Measurements from ENCODE around the gene SSTR3. TPM values are rescaled to one million over a fixed set of nuclear protein-coding genes. Genes with fewer than 3 reads are reported as not detected.
"Not testable (repeated sequence)": the region's sequence is repeated elsewhere in the genome, so short reads cannot be mapped to it uniquely, and the experiment has no call there.

The SSTR3 gene
- total RNA-seq, 1 donor from 2014 or later: 0.75 TPM

DNA sequence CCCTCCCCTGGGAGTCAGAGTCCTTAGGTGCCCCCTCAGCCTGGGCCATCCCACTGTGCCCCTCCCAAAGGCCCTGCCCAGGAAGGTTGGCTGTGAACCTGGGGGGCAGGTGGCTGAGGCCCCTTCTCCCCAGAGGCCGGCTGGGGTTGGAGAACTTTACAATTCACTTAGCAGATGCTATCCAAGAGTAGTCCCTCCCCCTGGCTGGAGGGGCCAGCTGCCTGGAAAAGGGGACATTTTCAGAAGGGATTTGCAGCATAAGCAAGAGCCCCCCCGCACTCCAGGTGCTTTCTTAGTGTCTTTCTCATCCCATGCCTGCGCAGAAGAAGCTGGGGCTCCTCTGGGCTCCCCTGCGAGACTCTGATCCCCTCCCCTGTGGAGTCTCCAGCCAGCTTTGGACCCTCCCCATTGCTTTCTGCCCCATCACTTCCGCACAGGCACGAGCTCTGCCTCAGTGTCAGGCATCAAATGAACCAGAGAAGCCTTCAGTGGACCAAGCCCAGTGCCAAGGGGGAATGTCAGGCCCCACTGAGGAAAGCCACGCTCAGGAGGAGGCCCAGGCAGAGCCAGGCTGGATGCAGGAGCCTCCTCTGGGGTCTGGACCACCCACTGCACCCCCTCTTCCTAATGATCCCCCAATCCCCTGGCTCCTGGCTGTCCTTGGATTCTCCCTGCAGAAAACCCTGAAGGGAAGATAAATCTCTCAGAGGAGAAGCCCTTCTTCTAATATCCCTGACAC, 3.7 kb downstream of the SSTR3 start:
- Mint-ChIP-seq H3K4me1 (ENCODE audit: low read depth) (peaks cover 3% of the 10 kb centered on the region), H3K9me3 (no peaks in the 10 kb centered on the region), H3K27ac (no peak overlapping the region), H3K27me3 (ENCODE audit: low read depth) (no peaks in the 10 kb centered on the region), H3K4me3 (ENCODE audit: low read depth) (no peak overlapping the region), H3K36me3 (ENCODE audit: low read depth) (no peaks in the 10 kb centered on the region)
- intact Hi-C loops (cut with micrococcal nuclease): no loop called here
- DNase-seq (ENCODE audit: low spot score): no peak

DNA sequence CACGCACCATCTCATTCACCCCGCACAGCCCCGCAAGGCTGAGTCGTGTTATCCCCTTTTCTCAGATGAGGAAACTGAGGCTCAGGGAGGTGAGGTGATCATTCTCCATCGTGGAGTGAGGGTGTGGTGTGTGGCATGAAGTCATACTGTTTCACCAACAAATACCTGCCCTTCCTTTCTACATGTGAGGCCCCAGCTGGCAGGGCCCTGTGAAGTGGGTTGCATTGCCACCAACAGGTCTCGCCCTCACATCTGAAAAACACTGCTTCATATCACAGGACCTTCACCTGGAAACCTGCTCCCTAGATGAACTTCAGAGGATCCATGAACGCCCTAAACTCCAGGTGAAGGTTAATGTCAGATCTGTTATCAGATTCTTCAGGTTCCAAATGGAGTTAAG, 4.3 kb downstream of the SSTR3 start:
- Mint-ChIP-seq H3K27ac (no peak overlapping the region), H3K4me3 (ENCODE audit: low read depth) (no peak overlapping the region), H3K9me3 (no peaks in the 10 kb centered on the region), H3K27me3 (ENCODE audit: low read depth) (no peaks in the 10 kb centered on the region), H3K36me3 (ENCODE audit: low read depth) (no peaks in the 10 kb centered on the region), H3K4me1 (ENCODE audit: low read depth) (peaks cover 3% of the 10 kb centered on the region)
- no peak for DNase-seq (ENCODE audit: low spot score)
- intact Hi-C loops (cut with micrococcal nuclease): no loop called here

DNA sequence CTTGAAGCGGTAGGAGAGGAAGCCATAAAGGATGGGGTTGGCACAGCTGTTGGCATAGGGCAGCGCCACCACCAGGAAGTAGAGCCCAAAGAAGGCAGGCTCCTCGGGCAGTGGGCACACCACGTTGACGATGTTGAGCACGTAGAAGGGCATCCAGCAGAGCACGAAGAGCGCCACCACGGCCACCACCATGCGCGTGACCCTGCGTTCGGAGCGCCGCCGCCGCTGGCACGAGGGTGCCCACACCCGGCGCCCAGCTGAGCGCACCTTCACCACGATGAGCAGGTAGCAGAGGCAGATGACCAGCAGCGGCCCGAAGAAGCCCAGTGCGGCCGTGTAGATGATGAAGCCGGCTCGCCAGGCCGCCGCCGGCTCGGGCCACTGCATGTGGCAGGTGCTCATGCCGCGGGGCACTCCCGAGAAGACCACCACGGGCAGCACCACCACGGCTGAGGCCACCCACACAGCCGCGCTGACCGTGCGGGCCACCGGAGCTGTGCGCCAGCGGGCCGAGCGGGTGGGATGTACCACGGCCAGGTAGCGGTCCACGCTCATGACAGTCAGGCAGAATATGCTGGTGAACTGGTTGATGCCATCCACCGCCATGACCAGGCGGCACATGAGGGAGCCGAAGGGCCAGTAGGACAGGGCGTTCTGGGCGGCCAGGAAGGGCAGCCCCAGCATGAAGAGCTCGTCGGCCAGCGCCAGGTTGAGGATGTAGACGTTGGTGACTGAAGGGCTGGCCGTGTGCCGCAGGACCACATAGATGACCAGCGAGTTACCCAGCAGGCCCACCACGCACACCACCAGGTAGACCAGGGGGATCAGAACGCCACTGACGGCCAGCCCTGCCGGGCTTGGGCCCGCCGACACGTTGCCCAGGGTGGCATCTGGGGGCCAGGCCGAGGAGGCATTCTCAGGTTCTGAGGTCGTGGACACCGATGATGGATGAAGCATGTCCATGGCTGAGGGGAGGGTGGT, 5.1 kb downstream of the SSTR3 start:
- intact Hi-C loops (cut with micrococcal nuclease): no loop called here
- DNase-seq (ENCODE audit: low spot score): no peak

DNA sequence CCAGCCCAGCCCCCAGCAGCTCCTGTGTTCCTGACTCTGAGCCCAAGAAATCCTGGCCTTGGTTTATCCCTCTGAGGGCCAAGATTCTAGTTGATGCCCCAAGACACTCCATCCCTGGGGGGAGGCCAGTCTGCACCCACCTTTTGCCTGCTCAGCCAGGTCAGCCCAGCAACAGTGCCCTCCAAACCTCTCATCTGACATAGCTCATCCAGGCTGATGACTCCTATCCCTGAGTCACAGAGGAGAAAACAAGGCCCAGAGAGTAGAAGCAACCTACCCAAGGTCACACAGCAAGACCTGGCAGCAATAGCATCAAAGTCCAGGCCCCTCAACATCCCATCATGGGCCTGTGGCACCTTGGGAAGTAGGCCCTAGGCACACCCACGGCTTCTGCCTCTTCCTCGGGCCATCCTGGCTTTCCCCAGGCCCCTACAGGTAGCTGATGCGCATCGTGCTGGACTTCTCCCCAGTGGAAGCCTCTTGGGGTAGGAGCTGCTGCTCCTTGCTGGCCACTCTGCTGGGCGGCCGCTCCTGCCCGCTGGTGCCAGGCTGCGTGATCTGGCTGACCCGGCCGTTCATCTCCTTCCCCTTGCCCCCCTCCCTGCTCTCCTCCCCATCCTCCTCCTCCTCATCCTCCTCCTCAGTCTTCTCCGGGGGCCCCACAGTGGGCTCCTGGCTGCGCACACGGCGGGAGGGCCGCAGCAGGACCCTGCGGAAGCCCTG, 6.0 kb downstream of the SSTR3 start:
- Mint-ChIP-seq H3K27ac (no peak overlapping the region), H3K9me3 (no peaks in the 10 kb centered on the region), H3K27me3 (ENCODE audit: low read depth) (no peaks in the 10 kb centered on the region), H3K4me1 (ENCODE audit: low read depth) (no peaks in the 10 kb centered on the region), H3K36me3 (ENCODE audit: low read depth) (no peaks in the 10 kb centered on the region), H3K4me3 (ENCODE audit: low read depth) (no peak overlapping the region)
- no peak for DNase-seq (ENCODE audit: low spot score)
- intact Hi-C loops (cut with micrococcal nuclease): no loop called here

More for the DNA sequence above, 5.1 kb downstream of the SSTR3 start:
- no peaks in the 10 kb centered on the region for H3K9me3 Mint-ChIP-seq
- no peaks in the 10 kb centered on the region for H3K27me3 Mint-ChIP-seq (ENCODE audit: low read depth)
- H3K36me3 Mint-ChIP-seq (ENCODE audit: low read depth): no peaks in the 10 kb centered on the region
- no peak overlapping the region for H3K27ac Mint-ChIP-seq
- peaks cover 1% of the 10 kb centered on the region for H3K4me1 Mint-ChIP-seq (ENCODE audit: low read depth)
- no peak overlapping the region for H3K4me3 Mint-ChIP-seq (ENCODE audit: low read depth)

DNA sequence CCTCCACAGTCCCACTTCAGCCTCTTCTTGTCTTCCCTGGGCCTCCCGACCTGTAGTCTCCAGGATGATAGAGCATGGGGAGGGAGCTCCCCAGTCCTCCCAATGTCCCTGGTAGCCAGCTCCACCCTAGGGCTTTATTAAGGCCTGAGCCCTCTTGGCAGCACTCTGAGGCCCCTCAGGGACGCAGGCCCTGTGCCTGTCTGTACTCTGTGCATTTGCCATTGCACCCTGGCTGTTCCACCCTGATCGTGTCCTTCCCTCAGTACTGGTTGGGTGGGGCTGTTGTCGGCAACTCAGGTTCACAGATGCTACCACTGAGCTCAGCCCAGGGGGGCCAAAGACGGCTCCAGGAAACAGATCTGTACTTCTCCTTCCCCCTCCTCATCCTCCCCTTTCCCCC, 7.2 kb downstream of the SSTR3 start:
- Mint-ChIP-seq H3K36me3 (ENCODE audit: low read depth) (no peaks in the 10 kb centered on the region), H3K27ac (no peak overlapping the region), H3K4me1 (ENCODE audit: low read depth) (peaks cover 2% of the 10 kb centered on the region), H3K4me3 (ENCODE audit: low read depth) (no peak overlapping the region), H3K9me3 (no peaks in the 10 kb centered on the region), H3K27me3 (ENCODE audit: low read depth) (no peaks in the 10 kb centered on the region)
- no peak for DNase-seq (ENCODE audit: low spot score)
- intact Hi-C loops (cut with micrococcal nuclease): no loop called here

DNA sequence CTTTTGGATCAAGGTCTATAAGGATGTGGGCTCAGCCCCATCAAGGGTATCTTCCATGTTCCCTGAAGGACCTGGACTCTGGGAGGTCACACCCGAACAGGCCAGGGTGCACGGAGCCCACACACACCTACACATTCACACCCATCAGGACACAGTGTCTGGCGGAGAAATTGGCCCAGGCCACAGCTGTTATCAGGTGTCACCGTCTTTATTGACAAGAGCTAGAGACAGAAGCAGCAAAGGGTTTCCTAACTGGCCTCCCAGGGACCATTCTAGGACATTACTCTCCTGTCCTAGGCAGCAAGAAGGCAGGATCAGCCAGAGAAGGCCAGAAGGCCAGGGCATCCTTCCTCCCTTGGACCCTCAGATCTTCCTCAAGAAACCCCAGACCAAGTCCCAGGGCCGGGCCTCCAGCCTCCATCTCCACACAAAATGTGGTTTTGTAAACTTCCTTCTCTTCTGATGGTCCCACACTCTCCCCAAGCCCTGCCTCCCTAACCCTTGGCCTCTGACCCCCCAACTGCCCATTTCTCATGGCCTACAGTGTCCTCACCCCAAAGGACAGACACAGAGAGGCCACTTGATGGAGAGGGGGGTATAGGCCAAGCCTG, 8.1 kb downstream of the SSTR3 start:
- Mint-ChIP-seq H3K4me1 (ENCODE audit: low read depth) (peaks cover 5% of the 10 kb centered on the region), H3K4me3 (ENCODE audit: low read depth) (no peak overlapping the region), H3K27ac (no peak overlapping the region), H3K9me3 (no peaks in the 10 kb centered on the region), H3K36me3 (ENCODE audit: low read depth) (no peaks in the 10 kb centered on the region), H3K27me3 (ENCODE audit: low read depth) (no peaks in the 10 kb centered on the region)
- no peak for DNase-seq (ENCODE audit: low spot score)
- intact Hi-C loops (cut with micrococcal nuclease): no loop called here

DNA sequence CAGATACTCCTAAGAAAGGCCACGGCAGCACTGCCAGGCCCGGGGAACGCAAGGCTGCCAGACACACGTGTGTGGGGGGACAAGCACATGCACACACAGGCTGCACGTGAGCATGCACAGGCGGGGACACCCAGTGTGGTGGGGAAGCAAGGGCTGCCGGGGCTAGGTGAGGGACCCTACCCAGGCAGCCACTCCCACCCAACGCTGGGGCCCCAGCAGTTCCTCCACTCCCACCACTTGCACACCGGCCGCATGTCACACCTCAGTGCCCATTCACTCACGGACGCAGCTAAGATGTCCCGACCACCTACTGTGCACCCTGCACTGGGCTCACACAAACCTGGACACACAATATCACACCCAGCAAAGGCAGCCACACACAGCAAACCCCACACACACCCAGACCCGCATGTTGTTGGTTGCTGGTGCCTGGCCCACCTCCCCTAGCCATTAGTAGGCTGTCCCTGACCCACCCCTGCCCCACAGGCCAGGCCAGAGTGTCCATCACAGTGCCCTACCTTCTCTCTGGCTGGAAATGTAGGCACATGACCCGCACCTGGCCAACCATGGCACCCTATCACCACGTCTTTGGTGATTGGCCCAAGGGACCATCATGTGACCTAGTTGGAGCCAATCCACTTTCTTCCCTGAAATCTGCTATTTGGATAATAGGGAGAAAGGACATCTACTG, 8.8 kb downstream of the SSTR3 start:
- no peaks in the 10 kb centered on the region for H3K27me3 Mint-ChIP-seq (ENCODE audit: low read depth)
- intact Hi-C loops (cut with micrococcal nuclease): loop anchor here (1.0 kb wide), 1 partner anchor 14 kb away; no protein-coding TSS in a partner anchor
- no peak overlapping the region for H3K27ac Mint-ChIP-seq
- H3K36me3 Mint-ChIP-seq (ENCODE audit: low read depth): no peaks in the 10 kb centered on the region
- H3K4me1 Mint-ChIP-seq (ENCODE audit: low read depth): peaks cover 8% of the 10 kb centered on the region
- H3K4me3 Mint-ChIP-seq (ENCODE audit: low read depth): no peak overlapping the region
- no peaks in the 10 kb centered on the region for H3K9me3 Mint-ChIP-seq
- no peak for DNase-seq (ENCODE audit: low spot score)

DNA sequence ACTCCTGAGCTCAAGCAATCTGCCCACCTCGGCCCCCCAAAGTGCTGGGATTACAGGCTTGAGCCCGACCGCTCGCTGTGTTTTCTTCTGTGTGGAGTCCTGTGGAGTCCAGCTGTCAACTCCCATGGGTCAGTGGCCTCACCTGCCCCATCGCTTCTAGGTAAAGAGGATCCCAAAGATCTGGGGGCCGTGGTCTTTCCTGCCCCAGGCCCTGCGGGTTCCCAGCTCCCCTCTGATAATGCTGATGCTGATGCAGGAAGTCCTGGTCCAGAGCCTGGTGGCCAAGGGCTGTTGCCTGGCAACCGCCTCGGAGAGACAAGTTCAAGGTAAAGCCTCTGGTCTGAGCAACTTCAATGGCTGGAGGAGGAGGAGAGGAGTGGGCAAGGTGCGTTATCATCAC, 9.6 kb downstream of the SSTR3 start:
- Mint-ChIP-seq H3K4me3 (ENCODE audit: low read depth) (no peak overlapping the region), H3K4me1 (ENCODE audit: low read depth) (peaks cover 14% of the 10 kb centered on the region), H3K27ac (no peak overlapping the region), H3K27me3 (ENCODE audit: low read depth) (no peaks in the 10 kb centered on the region), H3K9me3 (no peaks in the 10 kb centered on the region), H3K36me3 (ENCODE audit: low read depth) (no peaks in the 10 kb centered on the region)
- DNase-seq (ENCODE audit: low spot score): no peak
- intact Hi-C loops (cut with micrococcal nuclease): loop anchor here (1.0 kb wide), 1 partner anchor 15 kb away; no protein-coding TSS in a partner anchor

DNA sequence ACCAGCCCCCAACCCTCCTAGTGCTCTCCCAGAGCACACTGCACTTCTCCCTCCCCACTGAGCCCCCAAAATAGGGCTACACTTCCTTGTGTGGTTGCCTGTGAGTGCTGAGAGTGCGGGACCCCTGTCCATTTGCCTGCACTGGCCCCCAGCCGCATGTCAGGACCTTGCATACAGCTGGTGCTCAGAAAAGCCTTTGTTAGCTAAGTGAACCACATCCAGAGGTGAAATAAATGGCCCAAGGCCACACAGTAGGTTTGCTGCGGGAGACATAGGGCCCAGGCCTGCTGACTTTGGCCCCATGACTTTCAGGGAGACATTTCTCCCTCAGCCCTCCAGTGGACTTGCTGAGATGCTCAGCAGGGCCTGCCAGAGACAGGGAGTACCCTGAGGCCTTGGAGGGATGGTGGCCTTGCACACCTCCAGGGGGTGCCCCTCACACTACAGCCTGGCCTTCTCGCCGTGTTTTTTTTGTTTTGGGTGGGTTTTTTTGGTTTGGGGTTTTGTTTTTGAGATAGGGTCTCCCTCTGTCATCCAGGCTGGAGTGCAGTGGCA, 10.2 kb downstream of the SSTR3 start:
- Mint-ChIP-seq H3K4me1 (ENCODE audit: low read depth) (peaks cover 19% of the 10 kb centered on the region), H3K9me3 (no peaks in the 10 kb centered on the region), H3K4me3 (ENCODE audit: low read depth) (no peak overlapping the region), H3K27ac (no peak overlapping the region), H3K27me3 (ENCODE audit: low read depth) (no peaks in the 10 kb centered on the region), H3K36me3 (ENCODE audit: low read depth) (no peaks in the 10 kb centered on the region)
- intact Hi-C loops (cut with micrococcal nuclease): no loop called here
- DNase-seq (ENCODE audit: low spot score): no peak

DNA sequence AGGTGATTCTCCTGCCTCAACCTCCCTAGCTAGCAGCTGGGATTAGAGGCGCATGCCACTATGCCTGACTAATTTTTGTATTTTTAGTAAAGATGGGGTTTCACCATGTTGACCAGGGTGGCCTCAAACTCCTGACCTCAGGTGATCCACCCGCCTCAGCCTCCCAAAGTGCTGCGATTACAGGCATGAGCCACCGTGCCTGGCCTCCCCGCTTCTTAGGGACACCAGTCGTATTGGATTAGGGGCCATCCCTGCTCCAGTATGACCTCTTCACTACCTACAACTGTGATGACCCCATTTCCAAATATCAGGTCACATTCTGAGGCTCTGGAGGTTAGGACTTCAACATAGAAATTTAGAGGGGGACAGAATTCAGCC, 10.8 kb downstream of the SSTR3 start:
- intact Hi-C loops (cut with micrococcal nuclease); H3K27me3 Mint-ChIP-seq (ENCODE audit: low read depth); H3K36me3 Mint-ChIP-seq (ENCODE audit: low read depth); DNase-seq (ENCODE audit: low spot score); H3K9me3 Mint-ChIP-seq; H3K27ac Mint-ChIP-seq; H3K4me3 Mint-ChIP-seq (ENCODE audit: low read depth): not testable (repeated sequence)
- H3K4me1 Mint-ChIP-seq (ENCODE audit: low read depth): peaks cover 19% of the 10 kb centered on the region

DNA sequence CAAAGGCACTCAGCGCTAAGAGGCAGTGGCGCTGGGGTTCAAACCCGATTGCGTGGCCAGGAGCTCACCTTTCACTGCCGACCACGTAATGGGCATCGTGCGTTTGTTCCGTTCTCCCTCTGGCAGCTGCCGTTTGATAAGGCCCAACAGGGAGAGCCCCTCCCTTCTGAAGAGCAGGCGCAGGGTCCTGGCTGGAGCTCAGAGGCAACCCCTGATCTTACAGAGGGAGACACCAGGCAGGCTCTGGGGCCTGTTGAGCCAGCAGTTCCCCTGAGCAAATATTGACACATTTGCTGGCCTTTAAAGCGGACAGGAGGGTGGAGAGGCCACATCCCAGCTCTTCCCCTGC, 12.5 kb downstream of the SSTR3 start:
- Mint-ChIP-seq H3K4me3 (ENCODE audit: low read depth) (peak overlapping the region; percentile 86), H3K9me3 (no peaks in the 10 kb centered on the region), H3K27ac (peak overlapping the region; percentile 94), H3K4me1 (ENCODE audit: low read depth) (peaks cover 31% of the 10 kb centered on the region), H3K36me3 (ENCODE audit: low read depth) (no peaks in the 10 kb centered on the region), H3K27me3 (ENCODE audit: low read depth) (no peaks in the 10 kb centered on the region)
- intact Hi-C loops (cut with micrococcal nuclease): loop anchor here (1.0 to 5.0 kb wide), 8 partner anchors 19 to 422 kb away; partner anchors contain the start of genes IFT27 and KCTD17
- DNase-seq (ENCODE audit: low spot score): no peak

Data from activated T-helper 2 cell treated with anti-CD3 and anti-CD28 coated beads, Interferon-gamma antibody, Interleukin-2, Interleukin-4, amounts not matched to agents 10 μg/mL and 5 μg/mL and 100 μg/mL, durations not matched to agents 14 hours and 24 hours and 36 hours (primary cell).